IMR-90 (cell line): ENCODE measurements around the gene ABL1. TPM values are rescaled to one million over a fixed set of nuclear protein-coding genes. Genes with fewer than 3 reads are reported as not detected.

Source experiments
- ATAC-seq: fragments of 200-7000 bp; cut with Tn5 transposase; 2 replicates; pipeline ENCODE4 v1.9.1; 2020; ENCODE audit warnings: low read depth, mild to moderate bottlenecking, moderate library complexity
- BruUV-seq: library from RNA; stranded (reverse); fragments of 400-500 nt; replicated peaks from 2 replicates; lab custom pipeline; 2021; lab: Mats Ljungman, UMichigan
- CTCF ChIA-PET: fragments of 300-600 bp; formaldehyde crosslinking; extraction: SDS; loops from one replicate; lab custom pipeline; 2021; ENCODE audit warnings: antibody characterized with exemption; lab: Yijun Ruan, JAX
- POLR2A ChIA-PET: fragments of 300-600 bp; sonication (Branson Sonifier 250); formaldehyde crosslinking; loops from one replicate; lab custom pipeline; 2022; ENCODE audit warnings: antibody characterized with exemption; ENCODE audit not compliant: unreplicated experiment; lab: Charles Lee
- DNase-seq: peaks from one replicate; pipeline ENCODE4 v3.0.0; 2013
- H2AFZ ChIP-seq: replicated peaks from 2 replicates; pipeline ENCODE3; 2013; ENCODE audit warnings: low read length, mild to moderate bottlenecking; ENCODE audit not compliant: poor library complexity
- H2AK5ac ChIP-seq: 2 replicates; pipeline ENCODE4 v1.6.1; 2013; ENCODE audit warnings: low read depth, low read length, inconsistent platforms
- H2AK9ac ChIP-seq: replicated peaks from 2 replicates; pipeline ENCODE3; 2013; ENCODE audit warnings: mild to moderate bottlenecking, low read depth, low read length, moderate library complexity; ENCODE audit not compliant: poor library complexity
- H2BK120ac ChIP-seq: 2 replicates; pipeline ENCODE4 v1.6.1; 2013; ENCODE audit warnings: low read depth, low read length, inconsistent platforms
- H2BK15ac ChIP-seq: 3 replicates; pipeline ENCODE4 v1.6.1; 2013; ENCODE audit warnings: low read depth, low read length, inconsistent platforms
- H2BK20ac ChIP-seq: 2 replicates; pipeline ENCODE4 v1.6.1; 2013; ENCODE audit warnings: low read depth, mild to moderate bottlenecking, inconsistent platforms, low read length, moderate library complexity
- H2BK5ac ChIP-seq: 2 replicates; pipeline ENCODE4 v1.6.1; 2013; ENCODE audit warnings: mild to moderate bottlenecking, low read depth, low read length, inconsistent platforms; ENCODE audit not compliant: poor library complexity, severe bottlenecking
- H3K14ac ChIP-seq: replicated peaks from 2 replicates; pipeline ENCODE4 v1.6.1; 2013; ENCODE audit warnings: low read depth, low read length, inconsistent platforms
- H3K18ac ChIP-seq: 2 replicates; pipeline ENCODE4 v1.6.1; 2013; ENCODE audit warnings: low read depth, low read length, control low read depth
- H3K23ac ChIP-seq: 2 replicates; pipeline ENCODE4 v1.6.1; 2013; ENCODE audit warnings: low read depth, low read length, inconsistent platforms
- H3K27ac ChIP-seq: 2 replicates; pipeline ENCODE4 v1.5.1; 2013; ENCODE audit warnings: mild to moderate bottlenecking, control low read depth, low read length; ENCODE audit not compliant: insufficient read depth
- H3K27me3 ChIP-seq: 2 replicates; pipeline ENCODE4 v1.6.1; 2013; ENCODE audit warnings: low read length; ENCODE audit not compliant: control insufficient read depth, insufficient read depth
- H3K36me3 ChIP-seq: 2 replicates; pipeline ENCODE4 v1.6.1; 2013; ENCODE audit warnings: low read length, mixed read lengths; ENCODE audit not compliant: control insufficient read depth, insufficient read depth
- H3K4ac ChIP-seq: 2 replicates; pipeline ENCODE4 v1.6.1; 2013; ENCODE audit warnings: low read depth, low read length, inconsistent platforms
- H3K4me1 ChIP-seq: 2 replicates; pipeline ENCODE4 v1.6.1; 2013; ENCODE audit warnings: low read length, mixed read lengths; ENCODE audit not compliant: control insufficient read depth, insufficient read depth
- H3K4me2 ChIP-seq: 2 replicates; pipeline ENCODE4 v1.6.1; 2013; ENCODE audit warnings: low read depth, mild to moderate bottlenecking, control low read depth, low read length, moderate library complexity
- H3K4me3 ChIP-seq: 2 replicates; pipeline ENCODE4 v1.5.1; 2013; ENCODE audit warnings: low read depth, mild to moderate bottlenecking, control low read depth, low read length, moderate library complexity; ENCODE audit not compliant: insufficient read depth
- H3K56ac ChIP-seq: 2 replicates; pipeline ENCODE4 v1.6.1; 2013; ENCODE audit warnings: low read length, inconsistent platforms; ENCODE audit not compliant: insufficient read depth; ENCODE audit errors: extremely low read depth
- H3K79me1 ChIP-seq, 2 experiments: 2 replicates each; pipeline ENCODE4 v1.6.1; 2013; ENCODE audit warnings: low read length in 2 of 2, inconsistent platforms in 1 of 2, low read depth in 1 of 2
- H3K9ac ChIP-seq: 2 replicates; pipeline ENCODE4 v1.6.1; 2013; ENCODE audit warnings: low read depth, low read length, control low read depth
- H3K9me1 ChIP-seq: 2 replicates; pipeline ENCODE4 v1.6.1; 2013; ENCODE audit warnings: low read length, inconsistent platforms; ENCODE audit not compliant: insufficient read depth
- H3K9me3 ChIP-seq: 2 replicates; pipeline ENCODE4 v1.6.1; 2013; ENCODE audit warnings: low read length; ENCODE audit not compliant: control insufficient read depth, insufficient read depth
- H4K20me1 ChIP-seq: 2 replicates; pipeline ENCODE4 v1.6.1; 2013; ENCODE audit warnings: low read length, inconsistent platforms; ENCODE audit not compliant: insufficient read depth
- H4K5ac ChIP-seq: 2 replicates; pipeline ENCODE4 v1.6.1; 2013; ENCODE audit warnings: mild to moderate bottlenecking, low read depth, low read length, control low read depth
- H4K8ac ChIP-seq, 2 experiments: 2 replicates each; pipeline ENCODE4 v1.6.1; 2013; ENCODE audit warnings: low read depth in 2 of 2, low read length in 2 of 2, control low read depth in 1 of 2, inconsistent platforms in 1 of 2
- H4K91ac ChIP-seq: 2 replicates; pipeline ENCODE4 v1.6.1; 2013; ENCODE audit warnings: low read depth, low read length, inconsistent platforms; ENCODE audit not compliant: insufficient read depth
- BHLHE40 ChIP-seq: fragments of 150-350 bp; IDR thresholded peaks from 2 replicates; pipeline ENCODE4 v1.6.1; 2016; ENCODE audit warnings: mild to moderate bottlenecking, low read depth, low read length
- CHD1 ChIP-seq: IDR thresholded peaks from 2 replicates; pipeline ENCODE4 v1.6.1; 2012; ENCODE audit warnings: low read depth, low read length, improper control_type of control experiment
- ELK1 ChIP-seq: fragments of 150-350 bp; IDR thresholded peaks from 2 replicates; pipeline ENCODE4 v1.6.1; 2016; ENCODE audit warnings: low read depth, mild to moderate bottlenecking, low read length, moderate library complexity, borderline replicate concordance
- MAFK ChIP-seq: IDR thresholded peaks from 2 replicates; pipeline ENCODE4 v1.6.1; 2012; ENCODE audit warnings: low read depth, low read length, improper control_type of control experiment
- MXI1 ChIP-seq: IDR thresholded peaks from 2 replicates; pipeline ENCODE4 v1.6.1; 2012; ENCODE audit warnings: low read depth, mild to moderate bottlenecking, low read length, moderate library complexity, borderline replicate concordance
- NFE2L2 ChIP-seq: fragments of 150-350 bp; IDR thresholded peaks from 2 replicates; pipeline ENCODE4 v1.6.1; 2016; ENCODE audit warnings: low read depth, mild to moderate bottlenecking, low read length
- RCOR1 ChIP-seq: IDR thresholded peaks from 2 replicates; pipeline ENCODE4 v1.6.1; 2012; ENCODE audit warnings: mild to moderate bottlenecking, low read length, improper control_type of control experiment; ENCODE audit not compliant: insufficient replicate concordance
- SMC3 ChIP-seq: fragments of 150-350 bp; IDR thresholded peaks from 2 replicates; pipeline ENCODE4 v1.6.1; 2016; ENCODE audit warnings: low read depth, mild to moderate bottlenecking, antibody characterized with exemption, low read length, moderate library complexity
- WGBS, 2 experiments: methylation state at CpG; one replicate each; pipeline versions ENCODE4 v1.1.5 to v1.1.7; 2013; ENCODE audit warnings: missing lambda C conversion rate in 2 of 2; ENCODE audit not compliant: insufficient read length in 1 of 2; ENCODE audit errors: extremely low coverage in 2 of 2; 5-methylcytosine and 5-hydroxymethylcytosine counted together
- dilution Hi-C: fragments of 300-500 bp; cut with HindIII; formaldehyde crosslinking; loops from one replicate; pipeline ENCODE4 v1.14.3; 2018; ENCODE audit warnings: low sequenced_read_pairs; ENCODE audit not compliant: unreplicated experiment
- in situ Hi-C: fragments of 300-500 bp; cut with MboI; formaldehyde crosslinking; loops from 3 replicates; pipeline ENCODE4 v1.14.3; 2019; ENCODE audit warnings: low sequenced_read_pairs, inconsistent platforms, mixed read lengths
- intact Hi-C: fragments of 100-400 bp; cut with micrococcal nuclease; formaldehyde crosslinking; loops from 2 replicates; pipeline ENCODE4 v1.10.0; 2022
- polyA plus RNA-seq, 3 experiments: library from polyadenylated mRNA; depleted of rRNA; stranded (reverse); fragments of >200 nt; gene quantifications; 2 replicates each; pipeline ENCODE4 v1.2.3, GENCODE V29; 2012; ENCODE audit warnings: low replicate concordance in 1 of 3
- total RNA-seq: library from RNA; depleted of rRNA; stranded (reverse); fragments of >200 nt; gene quantifications from 2 replicates; pipeline ENCODE4 v1.2.3, GENCODE V29; 2012

The ABL1 gene
- total and polyA plus RNA-seq, 2 of the 4 experiments (the other 2 are of a cell fraction), result 33.7 to 49.1 TPM

- no peak overlapping the region for H3K4me3 ChIP-seq
- no peak overlapping the region for H3K23ac ChIP-seq
- intact Hi-C loops (no loop called here), dilution Hi-C loops (no loop called here), in situ Hi-C loops (no loop called here)
- no peak overlapping the region for H4K91ac ChIP-seq
- peaks cover 46 to 77% of the 10 kb centered on the region in 2 experiments for H3K79me1 ChIP-seq
- peaks cover 2% of the 10 kb centered on the region; the same call in 1 of the 2 replicates for H3K4me1 ChIP-seq
- ChIA-PET CTCF (interaction anchor here (0.6 kb wide), 1 partner anchor 101 kb away, joined by 3 read pairs; no protein-coding TSS in a partner anchor), POLR2A (no interaction called here)
- peaks cover 36% of the 10 kb centered on the region for H4K20me1 ChIP-seq
- H2AK5ac ChIP-seq, result no peak overlapping the region
- TF ChIP-seq SMC3, result no peak
- TF ChIP-seq BHLHE40, result no peak
- no peak for TF ChIP-seq MXI1
- TF ChIP-seq MAFK, result no peak
- TF ChIP-seq CHD1, result no peak
- no peak for TF ChIP-seq ELK1
- TF ChIP-seq NFE2L2, result no peak
- TF ChIP-seq RCOR1, result no peak
- H3K18ac ChIP-seq, result no peak overlapping the region
- no peak overlapping the region for H3K56ac ChIP-seq
- H4K5ac ChIP-seq, result no peak overlapping the region
- BruUV-seq, result no TSS peak
- no peak overlapping the region for H2AK9ac ChIP-seq
- no peak overlapping the region for H3K14ac ChIP-seq
- no peak overlapping the region for H2BK20ac ChIP-seq
- H3K9ac ChIP-seq, result no peak overlapping the region
- H3K27me3 ChIP-seq, result no peaks in the 10 kb centered on the region
- H2BK15ac ChIP-seq, result no peak overlapping the region
- peaks cover 72% of the 10 kb centered on the region for H3K36me3 ChIP-seq
- no peak for DNase-seq
- no peak for ATAC-seq
- H2BK5ac ChIP-seq, result no peak overlapping the region
- H3K27ac ChIP-seq, result no peak overlapping the region
- H2AFZ ChIP-seq, result no peak overlapping the region
- H2BK120ac ChIP-seq, result no peak overlapping the region
- 92% methylated on average over 8 of the region's 15 CpGs; no CpG with 5 or more reads in 1 of the 2 experiments for WGBS, 2 experiments
- H4K8ac ChIP-seq, result no peak overlapping the region
- H3K9me1 ChIP-seq, result no peaks in the 10 kb centered on the region
- H3K4ac ChIP-seq, result no peak overlapping the region
- H3K4me2 ChIP-seq, result no peak overlapping the region
- H3K9me3 ChIP-seq, result no peaks in the 10 kb centered on the region
Observed at GRCh38 chr9:130872912-130873503, 38.0 kb downstream of the ABL1 start.
